HG02885 (cell line): ENCODE measurements around the gene AFF3.
"Not testable (repeated sequence)": the region's sequence is repeated elsewhere in the genome, so short reads cannot be mapped to it uniquely, and the experiment has no call there.

Experiments used
- ATAC-seq: cut with Tn5 transposase; IDR thresholded peaks from one replicate; pipeline ENCODE4 v1.9.1; 2021; ENCODE audit warnings: mild to moderate bottlenecking; ENCODE audit not compliant: unreplicated experiment, poor library complexity

Gene AFF3

DNA sequence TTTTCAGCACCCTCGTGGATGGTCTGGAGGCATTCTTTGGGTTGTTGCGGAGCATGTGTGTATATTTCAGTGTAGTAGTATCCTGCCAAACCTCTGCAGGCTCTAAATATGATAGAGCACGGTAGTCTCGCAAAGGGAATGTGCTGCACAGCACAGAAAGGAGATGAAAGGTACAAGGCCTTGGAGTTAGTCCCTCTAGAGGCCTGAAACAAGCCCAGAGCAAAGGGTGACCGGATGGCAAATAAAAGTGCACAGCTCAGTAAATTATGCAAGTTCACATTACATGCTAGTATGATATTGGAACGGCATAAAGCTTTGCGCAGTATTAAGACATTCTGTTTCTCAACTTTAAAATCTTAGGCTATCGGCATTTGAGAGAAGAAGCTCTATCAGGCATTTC is 358.1 kb downstream of the AFF3 start:
- ATAC-seq: no peak

DNA sequence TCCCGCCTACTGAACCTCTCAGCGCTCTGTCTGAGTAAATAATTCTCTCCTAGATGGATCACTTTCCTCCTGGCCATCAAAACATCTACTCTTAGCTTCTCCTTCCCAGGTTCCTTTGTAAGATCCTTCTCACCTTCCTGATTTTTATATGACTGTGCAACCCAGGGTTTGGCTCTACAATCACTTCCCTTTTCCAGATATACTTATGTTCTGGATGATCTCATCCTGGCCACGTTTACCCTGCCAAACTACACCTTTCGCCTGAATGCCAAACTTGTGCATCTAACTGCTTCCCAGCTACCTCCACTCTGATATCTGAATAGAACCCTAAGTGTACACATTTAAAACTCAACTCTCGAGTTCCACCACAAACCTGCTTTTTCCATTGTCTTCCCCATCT is 362.1 kb downstream of the AFF3 start:
- ATAC-seq: no peak

DNA sequence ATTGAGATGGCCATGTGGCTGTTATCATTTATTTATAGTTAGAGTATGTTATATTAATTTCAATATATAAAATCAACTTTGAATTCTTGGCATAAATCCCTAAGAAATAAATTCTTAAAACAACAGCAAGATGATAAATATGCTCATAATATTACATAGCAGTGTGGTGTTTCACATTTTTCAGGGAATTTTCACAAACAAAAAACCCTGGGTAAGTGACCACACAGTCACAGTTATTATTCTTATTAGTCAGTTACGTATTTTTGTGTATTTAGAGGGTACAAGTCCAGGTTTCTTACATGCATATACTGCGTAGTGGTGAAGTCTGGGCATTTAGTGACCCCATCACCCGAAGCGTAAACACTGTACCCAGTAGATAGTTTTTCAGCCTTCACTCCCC is 363.1 kb downstream of the AFF3 start:
- no peak for ATAC-seq

DNA sequence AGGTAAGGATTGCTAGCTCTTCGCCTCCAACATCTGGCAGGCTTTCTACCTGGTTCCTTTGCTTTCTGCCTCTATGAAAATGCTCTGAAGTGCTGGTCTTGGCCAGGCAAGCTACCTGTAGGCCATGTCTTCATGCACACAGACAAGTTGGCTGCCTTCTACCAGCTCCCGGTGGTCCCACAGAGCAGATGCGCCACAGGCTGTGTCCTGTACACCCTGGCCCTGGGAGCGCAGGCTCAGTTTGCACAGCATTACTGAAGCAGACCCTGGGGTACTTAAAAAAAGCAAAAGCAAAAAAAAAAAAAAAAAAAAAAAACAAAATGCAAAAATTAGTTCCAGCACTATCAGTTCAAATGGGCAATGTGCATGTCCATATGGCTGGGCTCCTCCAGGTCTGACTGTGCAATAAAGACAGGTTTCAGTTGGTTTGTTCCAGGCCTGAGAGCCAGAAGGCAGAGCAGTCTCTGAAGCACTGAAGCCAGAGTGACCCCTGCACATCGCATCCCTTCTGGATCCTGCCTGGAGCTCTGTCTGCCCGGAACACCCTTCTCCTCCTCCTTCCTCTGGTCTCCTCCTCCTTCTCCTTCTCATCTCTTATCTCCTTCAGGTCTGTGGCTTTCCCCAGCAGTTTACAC is 364.6 kb downstream of the AFF3 start:
- no peak for ATAC-seq

DNA sequence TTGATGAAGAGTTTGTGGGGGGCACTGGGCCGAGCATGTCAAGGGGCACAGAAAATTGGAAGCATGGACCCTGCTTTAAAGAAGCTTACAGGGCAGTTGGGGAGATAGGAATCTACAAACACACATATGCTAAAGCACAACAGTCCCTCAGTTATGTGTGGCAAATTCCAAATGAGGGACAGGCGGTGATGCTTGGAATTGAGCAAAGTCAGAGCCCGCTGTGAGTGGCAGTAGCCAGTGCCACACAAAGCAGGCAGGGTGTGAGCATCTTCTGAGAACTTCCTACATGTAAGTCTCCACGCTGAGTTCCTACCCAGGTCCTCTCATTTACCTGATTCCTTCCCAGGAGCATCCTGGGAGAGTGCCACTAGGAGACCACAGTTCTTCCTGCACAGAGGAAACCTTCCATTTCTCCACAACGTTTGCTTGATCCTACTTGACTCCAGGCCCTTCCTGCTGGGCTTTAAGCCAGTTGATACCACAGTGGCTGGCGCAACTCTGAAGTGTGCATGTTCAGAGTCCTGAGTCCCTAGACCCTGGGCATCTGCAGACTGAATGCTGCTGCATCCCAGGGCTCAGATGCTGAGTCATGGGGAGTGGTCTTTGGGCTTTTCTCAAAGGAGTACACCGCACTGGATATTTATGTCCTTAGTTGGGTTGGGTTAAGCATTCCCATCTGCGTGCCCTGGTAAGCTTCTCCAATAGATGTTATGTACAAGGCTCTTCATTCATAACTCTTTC is 365.3 kb downstream of the AFF3 start:
- ATAC-seq: no peak

DNA sequence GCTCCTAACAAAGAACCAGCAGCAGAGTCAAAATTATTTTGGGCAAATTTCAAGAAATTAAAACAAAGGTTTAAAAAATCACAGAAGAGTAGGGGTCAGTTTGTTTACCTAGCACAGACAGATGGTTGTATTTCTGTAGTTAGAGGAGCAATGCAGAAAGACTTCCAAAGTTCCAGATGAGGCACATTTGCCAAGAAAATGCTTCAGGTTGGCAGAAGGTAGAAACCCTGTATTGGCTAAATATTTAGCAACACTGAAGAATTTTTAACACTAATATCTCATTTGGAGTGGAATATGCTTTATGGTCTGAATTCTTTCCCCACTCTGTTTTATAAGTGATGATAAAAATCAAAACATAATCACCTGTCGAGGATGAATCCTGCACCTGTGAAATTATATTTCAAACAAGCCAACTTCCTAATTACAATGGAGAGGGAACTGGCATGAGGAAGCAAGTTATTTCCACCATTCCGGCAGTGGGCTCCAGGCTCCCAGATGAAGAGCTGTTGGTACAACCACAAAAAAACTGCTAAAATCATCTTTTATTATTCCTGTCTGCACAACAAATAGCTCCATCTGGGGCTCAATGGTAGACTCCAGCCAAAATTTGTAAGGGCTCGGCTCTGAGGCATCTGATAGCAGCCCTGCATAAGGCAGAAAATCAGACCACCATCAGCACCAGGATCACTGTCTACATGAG is 366.0 kb downstream of the AFF3 start:
- ATAC-seq: no peak

DNA sequence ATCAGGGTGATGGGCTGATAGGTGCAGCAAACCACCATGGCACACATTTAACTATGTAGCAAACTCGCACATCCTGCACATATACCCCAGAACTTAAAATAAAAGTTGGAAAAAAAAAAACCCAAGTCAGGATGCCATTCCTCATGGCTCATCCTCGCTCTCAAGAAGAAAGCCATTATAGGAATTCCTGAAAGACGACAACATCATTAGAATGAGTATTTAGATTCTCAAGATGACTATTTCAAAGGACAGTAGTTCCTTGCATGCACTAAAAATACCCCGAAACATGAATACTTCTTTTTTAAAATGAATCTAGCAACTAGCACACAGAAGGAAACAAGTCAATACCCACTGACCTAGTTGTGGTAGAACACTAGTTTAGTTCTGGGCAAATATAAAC is 366.8 kb downstream of the AFF3 start:
- no peak for ATAC-seq

DNA sequence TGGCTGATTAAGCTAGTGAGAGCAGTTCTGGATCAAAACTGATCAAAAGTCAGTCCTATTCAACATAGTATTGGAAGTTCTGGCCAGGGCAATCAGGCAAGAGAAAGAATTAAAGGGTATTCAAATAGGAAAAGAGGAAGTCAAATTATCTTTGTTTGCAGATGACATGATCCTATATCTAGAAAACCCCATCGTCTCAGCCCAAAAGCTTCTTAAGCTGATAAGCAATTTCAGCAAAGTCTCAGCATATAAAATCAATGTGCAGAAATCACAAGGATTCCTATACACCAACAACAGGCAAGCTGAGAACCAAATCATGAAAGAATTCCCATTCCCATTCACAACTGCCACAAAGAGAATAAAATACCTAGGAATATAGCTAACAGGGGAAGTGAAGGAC is 368.7 kb downstream of the AFF3 start:
- ATAC-seq: not testable (repeated sequence)

DNA sequence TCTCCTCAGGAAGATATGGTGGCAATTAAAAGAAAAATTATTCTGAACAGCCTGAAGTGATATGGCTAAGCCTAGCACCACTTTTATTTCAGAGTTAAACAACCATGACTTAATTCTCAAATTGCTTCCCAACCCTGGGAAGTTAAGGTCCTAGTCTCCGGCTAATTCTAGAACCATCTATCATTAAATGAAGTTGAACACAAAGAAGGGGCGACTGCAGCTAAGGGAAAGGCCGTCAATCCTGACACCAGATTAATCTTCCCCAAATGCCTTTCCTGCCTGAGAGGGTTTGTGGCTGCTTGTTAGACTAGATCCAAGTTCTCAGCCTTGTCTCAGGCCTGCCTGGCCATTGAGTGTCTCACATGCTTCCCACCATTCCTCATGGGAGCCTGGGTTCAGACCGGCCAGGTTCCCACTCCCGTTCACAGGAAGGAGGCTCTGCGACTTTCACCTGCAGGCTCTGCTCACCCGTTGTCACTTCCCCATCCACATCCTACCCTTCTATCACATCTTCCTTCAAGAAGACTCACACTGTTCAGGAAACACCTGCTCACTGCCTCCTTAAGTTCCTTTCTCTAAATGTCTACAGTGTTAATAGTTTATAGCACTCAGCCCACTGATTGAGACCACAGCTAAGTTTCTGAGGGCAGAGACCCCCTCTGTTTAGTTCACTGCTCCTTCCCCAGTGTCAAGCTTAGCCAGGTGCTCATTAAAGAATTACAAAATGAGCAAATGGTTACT is 369.6 kb downstream of the AFF3 start:
- ATAC-seq: no peak

DNA sequence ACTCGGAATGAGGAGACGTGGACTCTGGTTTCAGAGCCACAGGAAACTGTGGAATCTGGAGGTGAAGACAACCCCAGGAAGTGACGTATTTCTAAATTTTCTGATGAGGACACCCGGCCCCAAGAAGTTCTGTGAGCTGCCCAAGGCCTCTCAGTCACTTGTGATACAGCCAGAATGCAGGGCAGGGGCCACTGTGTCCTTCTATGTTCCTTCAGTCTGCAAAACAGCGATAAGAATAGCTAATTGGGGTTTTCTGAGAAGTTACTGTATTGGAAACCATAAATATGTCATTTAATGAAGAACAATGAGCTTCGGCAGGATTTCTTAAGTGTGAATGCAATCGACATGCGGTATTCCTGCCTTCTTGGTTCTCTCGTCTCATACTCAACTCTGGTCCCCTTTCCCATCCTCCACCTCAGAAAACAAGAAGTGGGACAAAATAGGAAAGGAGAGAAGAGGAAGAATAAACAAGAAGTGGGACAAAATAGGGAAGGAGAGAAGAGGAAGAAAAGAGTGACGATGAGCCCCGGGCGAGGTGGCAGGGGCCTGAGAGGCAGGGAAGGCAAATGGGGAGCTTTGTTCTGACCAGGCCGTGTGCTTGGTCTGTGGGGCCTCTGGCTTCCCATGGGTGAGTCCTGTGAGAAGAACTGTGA is 370.6 kb downstream of the AFF3 start:
- no peak for ATAC-seq

DNA sequence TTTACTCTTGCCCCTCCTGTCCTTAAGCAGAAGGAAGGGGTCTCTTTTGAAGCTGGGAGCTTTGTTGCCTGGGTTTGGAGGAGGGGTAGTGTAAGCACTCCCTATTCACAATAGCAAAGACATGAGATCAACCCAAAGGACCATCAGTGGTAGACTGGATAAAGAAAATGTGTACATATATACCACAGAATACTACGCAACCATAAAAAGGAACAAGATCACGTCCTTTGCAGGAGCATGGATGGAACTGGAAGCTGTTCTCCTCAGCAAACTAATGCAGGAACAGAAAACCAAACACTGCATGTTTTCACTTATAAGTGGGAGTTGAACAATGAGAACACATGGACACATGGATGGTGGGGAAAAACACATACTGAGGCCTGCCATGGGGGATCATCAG is 371.5 kb downstream of the AFF3 start:
- no peak for ATAC-seq

DNA sequence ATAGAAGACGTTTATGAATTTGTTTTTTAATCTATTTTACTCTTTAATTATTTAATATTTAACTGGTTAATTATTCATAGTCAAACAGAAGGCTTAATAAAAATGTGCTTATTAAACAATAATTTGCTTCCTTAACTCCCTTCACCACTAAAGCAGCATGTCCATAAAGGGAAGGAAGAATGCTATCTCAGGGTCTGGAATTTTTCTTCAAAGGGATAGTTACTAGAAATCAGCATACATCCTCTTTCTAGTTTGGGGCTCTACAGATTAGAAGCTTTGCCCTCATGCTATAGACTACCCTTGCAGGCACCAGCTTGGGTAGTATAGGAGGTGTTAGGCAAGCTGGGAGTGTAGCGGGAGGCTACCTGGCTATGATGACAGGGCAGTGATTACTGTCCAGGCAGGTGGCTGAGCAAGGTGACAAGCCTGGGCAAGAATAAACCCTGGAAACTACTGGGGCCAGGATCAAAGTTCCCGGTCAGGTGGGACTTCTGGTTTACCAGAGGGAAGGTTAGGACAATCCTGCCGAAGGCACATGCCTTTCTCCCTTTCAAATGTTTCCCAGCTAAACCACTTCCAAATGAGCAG is 376.6 kb downstream of the AFF3 start:
- ATAC-seq: no peak

DNA sequence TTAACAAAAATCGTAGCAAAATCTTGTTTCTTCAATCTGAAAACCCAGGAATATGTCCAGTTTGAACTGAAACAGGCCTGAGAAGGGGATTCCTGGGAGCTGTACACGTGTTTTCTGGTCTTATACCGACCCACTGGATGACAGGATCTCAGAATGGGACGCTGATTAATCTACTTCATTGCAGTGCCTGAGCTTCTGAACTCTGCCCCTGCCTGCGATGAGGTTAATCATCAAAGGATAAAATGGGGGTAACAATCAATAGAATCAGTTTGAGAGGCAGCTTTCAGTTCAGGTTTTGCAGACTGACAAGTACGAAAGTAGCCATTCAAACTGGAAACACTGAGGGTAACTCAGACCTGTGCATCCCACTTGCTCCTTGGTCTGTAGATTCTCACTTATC is 378.6 kb downstream of the AFF3 start:
- no peak for ATAC-seq

DNA sequence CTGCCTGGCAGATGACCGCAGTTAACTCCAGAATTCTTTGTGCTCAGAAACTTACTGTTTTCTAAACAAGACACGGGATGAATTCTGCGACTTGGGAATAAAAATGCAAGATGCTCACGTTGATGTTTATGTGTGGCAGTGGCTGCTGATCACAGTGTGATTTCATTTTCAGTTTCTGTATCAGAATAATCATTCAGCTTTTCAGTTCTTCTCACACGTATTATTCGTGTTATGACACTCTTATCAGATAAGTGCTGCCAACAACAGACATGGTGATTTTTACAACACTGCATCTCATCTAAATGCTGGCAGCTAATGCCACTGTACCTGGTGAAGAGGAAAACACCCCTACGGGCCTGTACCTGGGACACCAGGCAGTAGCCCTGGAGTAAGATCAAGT is 379.7 kb downstream of the AFF3 start:
- ATAC-seq: no peak

DNA sequence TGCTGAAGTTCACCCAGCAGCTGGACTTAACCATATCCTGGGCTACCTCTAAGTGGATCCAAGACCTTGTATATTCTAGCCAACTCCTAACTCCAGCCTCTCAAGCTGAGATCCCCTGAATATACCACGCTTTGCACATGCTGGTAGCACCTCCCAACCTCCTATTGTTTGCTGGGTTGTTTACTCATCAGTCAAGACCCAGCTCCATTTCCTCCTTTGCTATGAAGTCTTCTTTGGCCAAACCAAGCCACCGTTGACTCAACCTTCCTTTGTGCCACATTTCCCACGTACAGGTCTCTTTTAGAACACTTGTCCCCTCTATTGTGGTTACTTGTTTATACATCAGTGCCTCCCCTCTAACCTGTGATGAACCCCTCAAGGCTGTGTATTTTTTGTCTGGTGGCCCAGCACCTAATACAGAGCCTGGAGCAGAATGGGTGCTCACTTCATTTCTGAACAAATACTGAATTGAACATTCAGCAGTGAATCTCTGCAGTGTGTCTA is 384.7 kb downstream of the AFF3 start:
- ATAC-seq: no peak

DNA sequence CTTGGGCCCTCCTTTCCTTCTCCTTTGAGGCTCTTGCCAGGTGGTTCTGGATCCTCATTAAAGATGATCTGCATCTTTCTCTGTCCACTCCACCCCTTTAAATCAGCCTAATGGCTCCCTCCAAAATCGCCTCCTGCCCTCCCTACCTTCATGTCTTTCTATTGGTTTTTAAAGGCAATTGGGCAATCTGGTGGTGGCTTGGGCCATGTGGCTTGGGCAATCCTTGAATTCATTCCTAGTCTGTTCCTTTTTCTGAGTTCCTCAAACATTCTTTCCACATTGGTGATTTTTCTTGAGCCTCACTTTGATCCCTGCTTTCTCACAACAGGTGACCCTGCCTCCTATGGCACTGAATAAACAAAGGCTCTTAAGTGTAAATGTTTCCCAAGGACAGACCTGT is 386.3 kb downstream of the AFF3 start:
- no peak for ATAC-seq

DNA sequence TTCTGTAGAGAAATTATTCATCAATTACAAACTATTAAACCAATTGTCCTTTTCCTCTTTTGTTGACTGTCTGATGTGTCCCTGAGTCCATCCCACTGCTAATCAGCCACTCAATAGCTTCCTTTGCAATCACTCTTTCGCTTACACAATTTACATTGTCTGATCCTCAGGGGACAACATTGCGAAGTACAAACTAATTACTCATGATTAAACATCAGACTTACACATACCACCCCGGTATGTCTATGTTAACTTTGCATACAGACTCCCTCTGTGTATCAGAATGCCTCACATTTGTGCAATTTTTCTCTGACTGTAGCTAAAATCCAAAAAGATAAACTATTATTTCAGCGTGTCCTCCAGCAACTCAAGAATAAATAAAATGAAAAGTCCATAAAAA is 388.2 kb downstream of the AFF3 start:
- ATAC-seq: no peak

DNA sequence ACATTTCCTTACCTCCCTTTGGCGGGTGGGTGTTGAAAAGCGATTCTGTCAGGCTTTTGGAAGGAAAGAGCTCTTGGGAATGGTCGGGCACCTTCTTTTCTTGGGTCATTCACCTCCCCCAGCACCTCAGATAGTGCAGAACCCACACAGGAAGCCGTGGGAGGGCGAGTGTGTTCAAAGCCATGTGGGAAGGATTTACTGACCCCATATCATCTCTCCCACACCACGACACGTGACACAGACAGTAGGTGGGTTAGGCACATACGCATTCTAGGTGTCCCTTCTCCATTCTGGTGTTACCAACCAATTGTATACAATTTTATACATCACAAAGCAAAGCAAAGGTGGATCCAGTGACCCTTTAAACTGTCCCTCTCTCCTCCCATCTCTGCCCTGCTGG is 388.9 kb downstream of the AFF3 start:
- ATAC-seq: no peak

DNA sequence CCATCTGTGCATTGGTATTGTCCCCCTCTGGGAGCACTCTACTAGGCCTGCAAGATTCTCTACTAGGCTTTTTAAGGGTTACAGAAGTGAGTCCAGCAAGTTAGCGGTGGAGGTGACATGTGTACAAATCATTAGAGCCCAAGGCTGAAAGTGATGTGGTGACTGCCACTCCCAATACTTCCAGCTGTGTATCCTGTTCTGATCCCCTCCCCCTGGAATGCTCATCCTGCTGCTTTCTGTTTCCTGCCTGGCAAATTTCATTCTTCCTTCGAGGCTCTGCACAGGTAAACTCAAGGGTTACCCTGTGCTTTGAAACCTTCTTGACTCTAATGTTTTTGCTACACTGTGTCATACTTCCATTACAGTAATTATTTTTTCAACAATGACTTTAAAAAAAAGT is 394.0 kb downstream of the AFF3 start:
- no peak for ATAC-seq

DNA sequence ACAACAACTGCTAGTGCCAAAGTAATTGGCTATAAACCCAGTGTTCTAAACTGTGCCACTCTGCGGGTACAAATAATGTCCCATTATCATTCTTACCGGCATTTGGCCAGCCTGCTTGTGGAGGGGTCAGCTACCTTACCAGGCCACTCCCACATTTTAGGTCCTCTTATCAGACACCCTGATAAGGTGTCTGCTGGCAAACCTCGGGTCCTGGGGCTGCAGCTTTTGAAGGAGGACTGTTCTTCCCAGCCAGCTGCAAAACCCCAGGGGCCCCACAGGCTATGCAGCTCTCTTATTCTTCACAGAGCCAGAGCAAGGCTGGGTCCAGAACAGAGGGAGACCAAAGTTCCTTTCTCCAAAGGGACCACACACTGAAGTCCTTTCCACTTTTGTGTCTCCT is 394.5 kb downstream of the AFF3 start:
- no peak for ATAC-seq
